Glutamatergic neuron (in vitro differentiated cells): ENCODE data around the gene SLC16A1. TPM values are rescaled to one million over a fixed set of nuclear protein-coding genes. Genes with fewer than 3 reads are reported as not detected.

Experiments used
- DNase-seq: peaks from one replicate; pipeline ENCODE4 v3.0.0; 2022
- H3K27ac Mint-ChIP-seq: one replicate; pipeline ENCODE4 v1.8.0; 2020; ENCODE audit warnings: mild to moderate bottlenecking, mixed read lengths, inconsistent platforms; ENCODE audit not compliant: unreplicated experiment
- H3K27me3 Mint-ChIP-seq: one replicate; pipeline ENCODE4 v1.8.0; 2020; ENCODE audit warnings: mild to moderate bottlenecking, moderate library complexity, mixed read lengths, inconsistent platforms; ENCODE audit not compliant: unreplicated experiment
- H3K36me3 Mint-ChIP-seq: one replicate; pipeline ENCODE4 v1.8.0; 2020; ENCODE audit warnings: mild to moderate bottlenecking, mixed read lengths, inconsistent platforms; ENCODE audit not compliant: unreplicated experiment
- H3K4me1 Mint-ChIP-seq: one replicate; pipeline ENCODE4 v1.8.0; 2020; ENCODE audit warnings: mild to moderate bottlenecking, low read depth, mixed read lengths, inconsistent platforms; ENCODE audit not compliant: unreplicated experiment
- H3K4me3 Mint-ChIP-seq: one replicate; pipeline ENCODE4 v1.8.0; 2020; ENCODE audit warnings: mild to moderate bottlenecking, mixed read lengths, inconsistent platforms; ENCODE audit not compliant: unreplicated experiment
- H3K9me3 Mint-ChIP-seq: one replicate; pipeline ENCODE4 v1.8.0; 2020; ENCODE audit warnings: mild to moderate bottlenecking, moderate library complexity, mixed read lengths, inconsistent platforms; ENCODE audit not compliant: unreplicated experiment
- long read RNA-seq: library from polyadenylated mRNA; unstranded; transcript quantifications from one replicate; pipeline ENCODE4 v2.0.0, GENCODE V29; 2020; ENCODE audit not compliant: unreplicated experiment
- total RNA-seq: library from RNA; stranded (reverse); fragmentation: NEBNext Ultra II Directional; extraction: Animal tissue kit (Norgen Biotek cat#: 25700); gene quantifications from one replicate; pipeline ENCODE4 v1.2.1, GENCODE V29; 2021; ENCODE audit not compliant: unreplicated experiment
- TF ChIP-seq, protein P1 (sequence below): fragments of 200-600 bp; sonication (generic); IDR thresholded peaks from one replicate; pipeline ENCODE4 v1.5.0; 2021; ENCODE audit not compliant: partially characterized antibody, unreplicated experiment

SLC16A1 gene, protein sequence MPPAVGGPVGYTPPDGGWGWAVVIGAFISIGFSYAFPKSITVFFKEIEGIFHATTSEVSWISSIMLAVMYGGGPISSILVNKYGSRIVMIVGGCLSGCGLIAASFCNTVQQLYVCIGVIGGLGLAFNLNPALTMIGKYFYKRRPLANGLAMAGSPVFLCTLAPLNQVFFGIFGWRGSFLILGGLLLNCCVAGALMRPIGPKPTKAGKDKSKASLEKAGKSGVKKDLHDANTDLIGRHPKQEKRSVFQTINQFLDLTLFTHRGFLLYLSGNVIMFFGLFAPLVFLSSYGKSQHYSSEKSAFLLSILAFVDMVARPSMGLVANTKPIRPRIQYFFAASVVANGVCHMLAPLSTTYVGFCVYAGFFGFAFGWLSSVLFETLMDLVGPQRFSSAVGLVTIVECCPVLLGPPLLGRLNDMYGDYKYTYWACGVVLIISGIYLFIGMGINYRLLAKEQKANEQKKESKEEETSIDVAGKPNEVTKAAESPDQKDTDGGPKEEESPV
- 39.5 TPM for total RNA-seq
- long read RNA-seq, partial matches to known transcripts, result 2 of 3 reads
- long read RNA-seq, other reads (novel, unspliced or antisense), result 0 of 3 reads

DNA sequence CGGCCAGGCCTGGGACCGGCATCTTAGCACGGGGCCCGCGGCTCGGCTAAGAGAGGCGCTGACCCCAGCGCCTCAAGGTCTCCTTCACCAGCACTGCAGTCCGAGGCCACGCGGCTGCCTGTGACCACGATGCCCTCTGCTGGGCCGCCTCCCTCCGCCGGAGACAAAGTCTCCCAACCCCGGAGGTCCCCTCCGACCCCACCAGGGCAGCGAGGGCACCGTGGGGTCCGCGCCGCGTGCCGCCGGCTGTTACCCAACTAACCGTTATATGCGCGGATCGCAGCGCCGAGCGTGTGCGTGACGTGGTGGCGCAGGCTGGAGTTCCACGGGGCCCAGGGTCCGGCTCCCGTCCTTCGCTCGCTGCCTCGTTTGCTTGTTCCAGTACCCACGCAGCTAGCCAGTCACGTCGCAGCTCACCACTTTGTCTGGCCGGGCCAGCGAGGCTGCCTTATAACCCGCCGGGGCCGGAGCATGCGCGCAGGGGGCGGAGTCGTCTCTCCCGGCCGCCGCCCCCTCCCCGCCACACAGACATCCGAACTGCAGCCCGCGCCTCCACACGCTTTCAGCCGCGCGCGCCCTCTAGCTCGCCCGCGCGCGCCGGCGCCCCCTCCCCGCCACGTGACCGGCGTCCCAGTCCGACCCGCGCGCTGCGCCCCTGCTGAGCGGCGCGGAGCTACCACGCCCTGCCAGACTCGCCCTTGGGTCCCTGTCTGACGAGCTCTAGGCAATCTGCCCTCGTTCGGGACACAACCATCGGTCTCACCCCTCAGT is at the start of gene SLC16A1:
Gene SLC16A1, minus strand, starts transcription at position 424 of the 771 bp plus-strand sequence. CDS start 26,888 bp downstream, outside the sequence.
- H3K9me3 Mint-ChIP-seq, result peaks cover 6% of the 10 kb centered on the region
- peak within 1 kb of the TSS; percentile 99 for H3K4me3 Mint-ChIP-seq
- peaks cover 3% of the 10 kb centered on the region for H3K27me3 Mint-ChIP-seq
- peak; percentile 94 for DNase-seq
- TF ChIP-seq, protein P1, sequence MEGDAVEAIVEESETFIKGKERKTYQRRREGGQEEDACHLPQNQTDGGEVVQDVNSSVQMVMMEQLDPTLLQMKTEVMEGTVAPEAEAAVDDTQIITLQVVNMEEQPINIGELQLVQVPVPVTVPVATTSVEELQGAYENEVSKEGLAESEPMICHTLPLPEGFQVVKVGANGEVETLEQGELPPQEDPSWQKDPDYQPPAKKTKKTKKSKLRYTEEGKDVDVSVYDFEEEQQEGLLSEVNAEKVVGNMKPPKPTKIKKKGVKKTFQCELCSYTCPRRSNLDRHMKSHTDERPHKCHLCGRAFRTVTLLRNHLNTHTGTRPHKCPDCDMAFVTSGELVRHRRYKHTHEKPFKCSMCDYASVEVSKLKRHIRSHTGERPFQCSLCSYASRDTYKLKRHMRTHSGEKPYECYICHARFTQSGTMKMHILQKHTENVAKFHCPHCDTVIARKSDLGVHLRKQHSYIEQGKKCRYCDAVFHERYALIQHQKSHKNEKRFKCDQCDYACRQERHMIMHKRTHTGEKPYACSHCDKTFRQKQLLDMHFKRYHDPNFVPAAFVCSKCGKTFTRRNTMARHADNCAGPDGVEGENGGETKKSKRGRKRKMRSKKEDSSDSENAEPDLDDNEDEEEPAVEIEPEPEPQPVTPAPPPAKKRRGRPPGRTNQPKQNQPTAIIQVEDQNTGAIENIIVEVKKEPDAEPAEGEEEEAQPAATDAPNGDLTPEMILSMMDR, result no peak
- H3K27ac Mint-ChIP-seq, result peak within 1 kb of the TSS; percentile 97
- no peaks in the 10 kb centered on the region for H3K36me3 Mint-ChIP-seq
- H3K4me1 Mint-ChIP-seq, result peaks cover 21% of the 10 kb centered on the region

DNA sequence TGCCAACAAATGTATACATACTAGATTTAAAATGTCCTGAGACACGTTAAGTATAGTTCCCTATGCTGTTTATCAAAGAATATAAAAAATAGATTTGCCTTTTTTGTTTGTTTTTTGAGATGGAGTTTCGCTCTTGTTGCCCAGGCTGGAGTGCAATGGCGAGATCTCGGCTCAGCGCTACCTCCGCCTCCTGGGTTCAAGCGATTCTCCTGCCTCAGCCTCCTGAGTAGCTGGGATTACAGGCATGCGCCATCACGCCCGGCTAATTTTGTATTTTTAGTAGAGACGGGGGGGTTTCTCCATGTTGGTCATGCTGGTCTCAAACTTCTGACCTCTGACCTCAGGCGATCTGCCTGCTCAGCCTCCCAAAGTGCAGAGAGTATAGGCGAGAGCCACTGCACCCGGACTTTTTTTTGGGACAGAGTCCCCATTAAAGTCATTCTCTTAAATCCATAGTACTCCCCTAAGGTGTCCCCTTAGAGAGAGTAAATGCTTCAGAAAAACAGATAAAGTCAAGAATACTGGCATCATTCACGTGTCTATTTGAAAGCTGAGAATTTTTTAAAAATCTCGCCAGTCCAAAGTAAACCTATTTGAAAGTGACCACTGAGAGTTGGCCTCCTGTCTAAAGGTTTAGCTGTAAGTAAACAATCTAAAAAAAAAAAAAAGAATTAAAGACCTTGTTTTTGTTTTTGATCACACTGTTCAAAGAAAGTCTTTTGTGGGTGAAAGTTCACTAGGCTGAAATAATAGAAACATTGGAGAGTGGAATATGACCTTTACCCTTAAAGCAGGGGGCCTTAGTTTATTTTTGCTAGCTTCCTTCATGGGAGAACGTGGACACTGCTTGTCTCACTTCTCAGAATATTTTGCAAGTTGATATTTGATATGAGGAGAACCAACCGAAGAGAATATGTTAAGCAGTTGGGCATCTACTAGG is 48.0 kb upstream of the SLC16A1 start:
- no peaks in the 10 kb centered on the region for H3K27me3 Mint-ChIP-seq
- peaks cover 6% of the 10 kb centered on the region for H3K4me1 Mint-ChIP-seq
- no peak overlapping the region for H3K4me3 Mint-ChIP-seq
- H3K27ac Mint-ChIP-seq, result no peak overlapping the region
- H3K9me3 Mint-ChIP-seq, result no peaks in the 10 kb centered on the region
- DNase-seq, result no peak
- TF ChIP-seq, protein P1, result no peak
- H3K36me3 Mint-ChIP-seq, result no peaks in the 10 kb centered on the region

DNA sequence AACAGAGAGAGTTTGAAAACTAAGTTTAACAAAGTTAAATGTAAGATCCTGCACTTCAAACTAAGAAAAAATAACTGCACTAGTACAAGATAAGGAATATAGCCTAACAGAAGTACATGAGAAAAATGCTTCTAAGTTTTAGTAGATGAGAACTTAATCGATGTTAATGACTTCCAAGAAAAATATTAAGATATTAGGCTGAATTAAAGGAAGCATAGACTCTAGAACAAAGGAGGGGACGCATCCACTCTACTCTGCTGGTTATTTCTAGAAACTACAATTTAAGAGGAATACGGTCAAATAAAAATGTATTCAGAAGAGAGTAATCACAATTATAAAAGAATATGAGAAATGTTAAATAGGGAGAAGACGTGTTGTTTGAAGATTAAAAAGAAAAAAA is 46.3 kb upstream of the SLC16A1 start:
- H3K36me3 Mint-ChIP-seq, result no peaks in the 10 kb centered on the region
- H3K4me1 Mint-ChIP-seq, result peaks cover 2% of the 10 kb centered on the region
- DNase-seq, result no peak
- no peak overlapping the region for H3K4me3 Mint-ChIP-seq
- TF ChIP-seq, protein P1, result no peak
- H3K27ac Mint-ChIP-seq, result no peak overlapping the region
- H3K27me3 Mint-ChIP-seq, result no peaks in the 10 kb centered on the region
- H3K9me3 Mint-ChIP-seq, result no peaks in the 10 kb centered on the region

DNA sequence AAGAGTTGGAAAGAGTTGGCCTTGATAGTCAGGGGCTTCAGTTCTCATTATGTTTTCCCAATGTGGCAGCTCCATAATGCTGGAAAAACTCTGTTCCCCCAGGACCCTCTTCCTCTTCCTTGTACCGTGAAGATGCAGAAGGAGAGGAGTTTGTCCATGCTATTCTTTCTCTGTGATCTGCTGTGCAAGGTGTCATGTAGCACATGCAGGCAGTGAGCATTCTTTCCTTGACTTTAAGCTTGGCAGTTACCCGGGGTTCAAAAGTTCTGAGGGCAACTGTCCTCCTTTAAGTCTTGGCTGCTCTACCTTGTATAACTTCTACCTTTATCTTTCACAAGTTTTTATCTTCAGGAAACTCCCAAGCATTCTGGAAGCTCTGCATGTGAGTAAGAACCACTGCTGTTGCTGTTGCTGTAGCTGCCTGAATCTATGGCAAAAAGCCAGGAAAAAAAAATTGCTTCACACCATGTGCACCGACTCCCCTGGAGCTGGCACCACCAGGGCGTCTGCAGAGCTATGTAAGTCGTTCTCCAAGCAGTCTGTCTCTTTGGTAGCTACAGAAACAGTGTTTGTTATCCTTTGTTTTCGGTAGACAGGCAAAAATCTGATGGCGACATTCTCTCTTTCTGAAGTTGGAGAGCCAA is 42.7 kb upstream of the SLC16A1 start:
- H3K27ac Mint-ChIP-seq, result no peak overlapping the region
- no peaks in the 10 kb centered on the region for H3K4me1 Mint-ChIP-seq

More for the DNA sequence above, 42.7 kb upstream of the SLC16A1 start:
- TF ChIP-seq, protein P1, result no peak
- H3K36me3 Mint-ChIP-seq, result no peaks in the 10 kb centered on the region
- no peaks in the 10 kb centered on the region for H3K9me3 Mint-ChIP-seq
- DNase-seq, result no peak
- H3K4me3 Mint-ChIP-seq, result no peak overlapping the region
- H3K27me3 Mint-ChIP-seq, result peaks cover 1% of the 10 kb centered on the region
